Activated T-helper 2 cell treated with anti-CD3 and anti-CD28 coated beads, Interferon-gamma antibody, Interleukin-2, Interleukin-4, amounts not matched to agents 10 μg/mL and 5 μg/mL and 100 μg/mL, durations not matched to agents 14 hours and 24 hours and 36 hours (primary cell): ENCODE measurements around the gene MTUS2. TPM values are rescaled to one million over a fixed set of nuclear protein-coding genes. Genes with fewer than 3 reads are reported as not detected.

Source experiments
- DNase-seq: peaks from one replicate; pipeline ENCODE4 v3.0.0; 2021; ENCODE audit warnings: low spot score
- H3K27ac Mint-ChIP-seq: one replicate; pipeline ENCODE4 v1.8.0; 2021; ENCODE audit warnings: mixed read lengths
- H3K27me3 Mint-ChIP-seq: one replicate; pipeline ENCODE4 v1.8.0; 2021; ENCODE audit warnings: low read depth, mixed read lengths
- H3K36me3 Mint-ChIP-seq: one replicate; pipeline ENCODE4 v1.8.0; 2021; ENCODE audit warnings: low read depth, mixed read lengths
- H3K4me1 Mint-ChIP-seq: one replicate; pipeline ENCODE4 v1.8.0; 2021; ENCODE audit warnings: low read depth, mixed read lengths
- H3K4me3 Mint-ChIP-seq: one replicate; pipeline ENCODE4 v1.8.0; 2021; ENCODE audit warnings: low read depth, mild to moderate bottlenecking, moderate library complexity, mixed read lengths
- H3K9me3 Mint-ChIP-seq: one replicate; pipeline ENCODE4 v1.8.0; 2021; ENCODE audit warnings: mixed read lengths
- intact Hi-C: fragments of 100-400 bp; cut with micrococcal nuclease; formaldehyde crosslinking; loops from one replicate; pipeline ENCODE4 v1.15.1; 2023
- total RNA-seq: library from RNA; stranded (reverse); gene quantifications from 2 replicates; pipeline ENCODE4 v1.2.3, GENCODE V29; 2022

The MTUS2 gene
- total RNA-seq, 1 donor from 2014 or later: not detected

DNA sequence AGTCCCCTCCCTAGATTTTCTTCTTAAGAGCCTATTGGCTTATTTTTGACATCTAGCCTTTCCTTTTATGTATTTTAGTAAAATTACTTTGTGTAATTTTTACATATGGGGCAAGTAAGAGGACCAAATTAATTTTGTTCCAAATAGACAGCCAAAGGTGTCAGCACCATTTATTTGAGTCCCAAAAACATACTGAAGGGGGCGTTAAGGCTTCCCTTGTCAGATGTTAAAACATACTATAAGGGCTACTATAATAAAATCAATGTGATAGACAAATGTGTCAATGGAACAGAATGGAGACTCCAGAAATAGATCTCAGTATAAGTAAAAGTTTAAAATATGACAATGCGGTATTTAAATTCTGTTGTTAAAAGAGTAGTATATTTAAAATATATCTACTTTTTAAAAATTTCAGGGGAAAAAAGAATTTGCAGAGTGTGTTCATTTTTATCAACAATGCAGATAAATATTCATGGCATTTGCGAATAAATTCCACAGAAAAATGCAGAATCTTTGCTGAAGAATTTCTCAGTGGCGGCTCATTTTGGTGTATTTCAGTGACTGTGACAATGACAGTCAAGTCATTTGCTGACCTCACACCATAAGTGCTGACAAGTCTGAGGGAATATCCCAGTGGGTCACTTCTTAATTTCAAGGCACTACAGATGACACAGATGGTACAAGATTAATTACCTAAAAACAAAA lies 133.7 kb downstream of the MTUS2 start:
- H3K4me3 Mint-ChIP-seq: no peak overlapping the region
- no peaks in the 10 kb centered on the region for H3K36me3 Mint-ChIP-seq
- no peaks in the 10 kb centered on the region for H3K4me1 Mint-ChIP-seq
- no peaks in the 10 kb centered on the region for H3K27me3 Mint-ChIP-seq
- intact Hi-C loops: no loop called here
- peaks cover 5% of the 10 kb centered on the region for H3K9me3 Mint-ChIP-seq
- H3K27ac Mint-ChIP-seq: no peak overlapping the region
- no peak for DNase-seq

GRCh38 chr13:28954419-28954725 lies 134.2 kb downstream of the MTUS2 start:
- Mint-ChIP-seq H3K4me3 (no peak overlapping the region), H3K4me1 (no peaks in the 10 kb centered on the region), H3K9me3 (peaks cover 5% of the 10 kb centered on the region), H3K36me3 (no peaks in the 10 kb centered on the region), H3K27me3 (no peaks in the 10 kb centered on the region), H3K27ac (no peak overlapping the region)
- intact Hi-C loops: no loop called here
- DNase-seq: no peak

DNA sequence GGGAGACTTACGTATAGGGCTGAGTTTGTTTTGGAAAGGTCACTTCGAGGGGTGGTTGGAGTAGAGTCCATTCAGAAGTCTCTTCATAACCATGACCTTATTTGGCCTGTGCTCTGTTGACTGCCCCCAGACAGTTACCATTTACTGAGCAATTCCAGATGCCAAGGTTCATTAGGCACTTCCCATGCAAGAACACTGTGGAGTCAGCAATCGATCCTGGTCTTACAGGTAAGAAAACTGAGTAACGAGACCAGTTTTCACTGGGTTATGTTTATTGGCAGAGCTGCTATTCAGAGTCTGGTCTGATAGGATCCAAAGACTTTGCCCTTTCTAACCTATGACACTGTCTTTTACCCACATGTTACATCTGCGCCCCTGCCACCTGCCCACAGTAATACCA lies 134.7 kb downstream of the MTUS2 start:
- no peak for DNase-seq
- Mint-ChIP-seq H3K4me1 (no peaks in the 10 kb centered on the region), H3K4me3 (no peak overlapping the region), H3K9me3 (peaks cover 5% of the 10 kb centered on the region), H3K36me3 (no peaks in the 10 kb centered on the region), H3K27ac (no peak overlapping the region), H3K27me3 (no peaks in the 10 kb centered on the region)
- intact Hi-C loops: no loop called here

GRCh38 chr13:28955264-28955966 lies 135.3 kb downstream of the MTUS2 start:
- Mint-ChIP-seq H3K27me3 (no peaks in the 10 kb centered on the region), H3K27ac (no peak overlapping the region), H3K4me1 (no peaks in the 10 kb centered on the region), H3K36me3 (no peaks in the 10 kb centered on the region), H3K4me3 (no peak overlapping the region), H3K9me3 (peaks cover 5% of the 10 kb centered on the region)
- no peak for DNase-seq
- intact Hi-C loops: no loop called here

GRCh38 chr13:28958018-28958417 lies 137.9 kb downstream of the MTUS2 start:
- no peaks in the 10 kb centered on the region for H3K4me1 Mint-ChIP-seq
- H3K27me3 Mint-ChIP-seq: no peaks in the 10 kb centered on the region
- intact Hi-C loops: no loop called here
- H3K27ac Mint-ChIP-seq: no peak overlapping the region
- no peaks in the 10 kb centered on the region for H3K36me3 Mint-ChIP-seq
- peaks cover 5% of the 10 kb centered on the region for H3K9me3 Mint-ChIP-seq
- H3K4me3 Mint-ChIP-seq: no peak overlapping the region
- no peak for DNase-seq

GRCh38 chr13:28958441-28958840 lies 138.3 kb downstream of the MTUS2 start:
- intact Hi-C loops: no loop called here
- DNase-seq: no peak
- no peaks in the 10 kb centered on the region for H3K4me1 Mint-ChIP-seq
- H3K27me3 Mint-ChIP-seq: no peaks in the 10 kb centered on the region
- no peak overlapping the region for H3K27ac Mint-ChIP-seq
- no peak overlapping the region for H3K4me3 Mint-ChIP-seq
- H3K36me3 Mint-ChIP-seq: no peaks in the 10 kb centered on the region
- peaks cover 5% of the 10 kb centered on the region for H3K9me3 Mint-ChIP-seq

- H3K27me3 Mint-ChIP-seq: no peaks in the 10 kb centered on the region
- intact Hi-C loops: no loop called here
- DNase-seq: no peak
- no peaks in the 10 kb centered on the region for H3K4me1 Mint-ChIP-seq
- H3K9me3 Mint-ChIP-seq: no peaks in the 10 kb centered on the region
- H3K27ac Mint-ChIP-seq: no peak overlapping the region
- no peaks in the 10 kb centered on the region for H3K36me3 Mint-ChIP-seq
- no peak overlapping the region for H3K4me3 Mint-ChIP-seq
Observed at GRCh38 chr13:28964052-28964451, 143.9 kb downstream of the MTUS2 start.

DNA sequence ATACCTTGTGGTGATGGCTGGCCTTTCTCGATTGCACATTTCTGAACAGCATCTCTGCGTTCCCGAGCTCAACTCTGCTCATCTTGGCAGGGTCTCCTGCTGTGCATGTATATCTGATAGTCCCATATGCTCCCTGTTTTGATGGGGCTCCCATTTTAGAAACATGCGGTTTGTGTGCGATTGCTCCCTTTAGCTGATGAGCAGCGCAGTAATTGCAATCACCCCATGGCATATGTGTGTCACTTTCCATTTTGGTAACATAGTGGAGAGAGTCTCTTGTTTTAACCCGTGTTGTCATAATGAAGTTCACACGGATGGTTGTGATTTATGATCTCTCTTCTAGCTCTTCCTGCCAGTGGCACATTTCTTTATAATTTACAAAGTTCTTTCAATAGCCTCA lies 144.7 kb downstream of the MTUS2 start:
- no peak for DNase-seq
- Mint-ChIP-seq H3K36me3 (no peaks in the 10 kb centered on the region), H3K4me1 (no peaks in the 10 kb centered on the region), H3K27me3 (no peaks in the 10 kb centered on the region), H3K27ac (no peak overlapping the region), H3K4me3 (no peak overlapping the region), H3K9me3 (no peaks in the 10 kb centered on the region)
- intact Hi-C loops: no loop called here

GRCh38 chr13:28967029-28967915 lies 147.1 kb downstream of the MTUS2 start:
- intact Hi-C loops: no loop called here
- H3K27me3 Mint-ChIP-seq: no peaks in the 10 kb centered on the region
- no peaks in the 10 kb centered on the region for H3K36me3 Mint-ChIP-seq
- H3K4me3 Mint-ChIP-seq: no peak overlapping the region
- no peak overlapping the region for H3K27ac Mint-ChIP-seq
- no peaks in the 10 kb centered on the region for H3K4me1 Mint-ChIP-seq
- DNase-seq: no peak
- H3K9me3 Mint-ChIP-seq: no peaks in the 10 kb centered on the region

GRCh38 chr13:28976195-28976594 lies 156.1 kb downstream of the MTUS2 start:
- no peak for DNase-seq
- Mint-ChIP-seq H3K4me1 (no peaks in the 10 kb centered on the region), H3K27ac (no peak overlapping the region), H3K4me3 (no peak overlapping the region), H3K27me3 (no peaks in the 10 kb centered on the region), H3K36me3 (no peaks in the 10 kb centered on the region), H3K9me3 (no peaks in the 10 kb centered on the region)
- intact Hi-C loops: no loop called here

DNA sequence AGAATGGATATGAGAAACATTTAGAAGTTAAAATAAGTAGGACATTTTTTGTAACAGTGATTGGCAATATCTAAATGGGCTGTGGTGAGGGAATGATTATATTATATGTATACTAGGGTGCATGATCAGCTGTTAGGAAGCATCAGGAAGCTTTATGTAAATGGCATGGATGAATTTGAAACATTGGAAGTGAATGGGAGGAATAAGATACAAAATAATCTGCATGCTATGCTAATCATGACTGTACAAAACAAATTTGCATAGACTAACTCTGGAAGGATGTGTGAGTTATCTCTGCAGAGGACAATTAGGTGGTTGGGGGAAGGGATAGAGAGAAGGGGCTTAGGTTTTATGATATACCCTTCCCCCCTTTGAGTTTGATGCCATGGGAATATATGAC lies 156.5 kb downstream of the MTUS2 start:
- no peak for DNase-seq

GRCh38 chr13:28978574-28978973 lies 158.4 kb downstream of the MTUS2 start:
- Mint-ChIP-seq H3K4me1 (no peaks in the 10 kb centered on the region), H3K36me3 (no peaks in the 10 kb centered on the region), H3K27ac (no peak overlapping the region), H3K4me3 (no peak overlapping the region), H3K27me3 (no peaks in the 10 kb centered on the region), H3K9me3 (no peaks in the 10 kb centered on the region)
- intact Hi-C loops: no loop called here
- no peak for DNase-seq

More for the DNA sequence above, 156.5 kb downstream of the MTUS2 start:
- H3K27ac Mint-ChIP-seq: no peak overlapping the region
- H3K4me3 Mint-ChIP-seq: no peak overlapping the region
- H3K4me1 Mint-ChIP-seq: no peaks in the 10 kb centered on the region
- intact Hi-C loops: no loop called here
- H3K9me3 Mint-ChIP-seq: no peaks in the 10 kb centered on the region
- no peaks in the 10 kb centered on the region for H3K36me3 Mint-ChIP-seq
- no peaks in the 10 kb centered on the region for H3K27me3 Mint-ChIP-seq

DNA sequence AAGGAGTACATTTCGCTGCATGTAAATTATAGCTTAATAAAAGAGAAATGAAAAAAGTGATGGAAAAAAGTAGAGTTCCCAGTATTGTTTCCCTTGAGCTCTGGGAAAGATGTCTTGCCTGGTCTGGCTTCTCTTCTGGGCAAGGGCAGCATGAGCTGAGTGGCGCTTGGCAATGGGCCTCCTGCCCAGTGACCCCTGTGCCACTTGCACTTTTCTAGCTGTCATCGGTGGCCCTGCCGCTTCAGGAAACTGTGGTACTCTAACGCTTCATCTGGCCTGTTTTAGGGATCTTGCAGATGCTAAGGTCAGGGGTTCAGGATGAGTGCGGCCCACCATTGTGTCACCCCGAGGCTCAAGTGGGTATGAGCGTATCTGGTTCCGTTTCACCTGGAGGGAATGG lies 161.4 kb downstream of the MTUS2 start:
- intact Hi-C loops: no loop called here

More for the DNA sequence above, 161.4 kb downstream of the MTUS2 start:
- Mint-ChIP-seq H3K27ac (no peak overlapping the region), H3K27me3 (no peaks in the 10 kb centered on the region), H3K36me3 (no peaks in the 10 kb centered on the region), H3K9me3 (no peaks in the 10 kb centered on the region), H3K4me3 (no peak overlapping the region), H3K4me1 (no peaks in the 10 kb centered on the region)
- DNase-seq: no peak
